ENCODE results near the gene WFDC11.
"Not testable (repeated sequence)": the region's sequence is repeated elsewhere in the genome, so short reads cannot be mapped to it uniquely, and the experiment has no call there.

GRCh38 chr20:45716141-45716688 lies 46.2 kb upstream of the WFDC11 start:
- not testable (repeated sequence) for TF ChIP-seq CTCF (IDR thresholded peaks at IDR 0.05; ENCODE audit: low read depth, low read length); EZH2phosphoT487 (IDR thresholded peaks at IDR 0.05; ENCODE audit: low read depth)
